Testis (tissue), 3 donors: Measurements from ENCODE around the gene KLF7. TPM values are rescaled to one million over a fixed set of nuclear protein-coding genes. Genes with fewer than 3 reads are reported as not detected.

Experiments used
- DNase-seq: peaks from one replicate; pipeline ENCODE4 v3.0.0-alpha.2; 2019
- H3K27ac ChIP-seq, 2 donors: fragments of 200-600 bp; sonication (generic); one replicate each; pipeline ENCODE4 v1.5.1; 2019
- H3K27me3 ChIP-seq: fragments of 200-600 bp; sonication (generic); one replicate; pipeline ENCODE4 v1.5.1; 2019
- H3K36me3 ChIP-seq: fragments of 200-600 bp; sonication (generic); one replicate; pipeline ENCODE4 v1.5.1; 2017; ENCODE audit warnings: low read depth; ENCODE audit errors: missing control alignments
- H3K4me1 ChIP-seq: fragments of 200-600 bp; sonication (generic); one replicate; pipeline ENCODE4 v1.5.1; 2019
- H3K4me3 ChIP-seq, 2 donors: fragments of 200-600 bp; sonication (generic); one replicate each; pipeline ENCODE4 v1.5.1; 2017 to 2019
- H3K9me3 ChIP-seq: fragments of 200-600 bp; sonication (generic); one replicate; pipeline ENCODE4 v1.5.1; 2017
- POLR2A ChIP-seq: fragments of 450-650 bp; IDR thresholded peaks from one replicate; pipeline ENCODE4 v1.6.1; 2017; ENCODE audit warnings: antibody characterized with exemption, mild to moderate bottlenecking, moderate library complexity
- WGBS, 2 donors: methylation state at CpG; one replicate each; pipeline ENCODE4 v1.1.5; 2018; 5-methylcytosine and 5-hydroxymethylcytosine counted together
- intact Hi-C: fragments of 100-400 bp; cut with DNase I; formaldehyde crosslinking; loops from one replicate; pipeline ENCODE4 v1.15.1; 2023; ENCODE audit warnings: low total_unique reads
- polyA plus RNA-seq: library from polyadenylated mRNA; stranded (reverse); fragments of 350-450 nt; fragmentation: Illumina TruSeq; extraction: RNeasy Lipid Tissue Mini Kit (QIAGEN cat#74804); gene quantifications from one replicate; pipeline ENCODE4 v1.2.3, GENCODE V29; 2014; ENCODE audit warnings: low read depth, low replicate concordance; ENCODE audit not compliant: insufficient read depth
- total RNA-seq, 2 donors: library from RNA; depleted of rRNA; stranded (reverse); fragments of >200 nt; gene quantifications; one replicate each; pipeline ENCODE4 v1.2.3, GENCODE V29; 2016
- TF ChIP-seq, protein P1 (sequence below), 3 experiments: fragments of 450-650 bp in 2 of 3; fragments of 200-600 bp in 1 of 3; sonication (generic) in 1 of 3; IDR thresholded peaks; one replicate each; pipeline ENCODE4 v1.5.1; 2016 to 2019; ENCODE audit warnings: antibody characterized with exemption in 3 of 3, mild to moderate bottlenecking in 2 of 3, moderate library complexity in 1 of 3

KLF7 gene
- total and polyA plus RNA-seq, 3 donors from 2014 or later = 15.1 to 23.2 (median 21.1) TPM

DNA sequence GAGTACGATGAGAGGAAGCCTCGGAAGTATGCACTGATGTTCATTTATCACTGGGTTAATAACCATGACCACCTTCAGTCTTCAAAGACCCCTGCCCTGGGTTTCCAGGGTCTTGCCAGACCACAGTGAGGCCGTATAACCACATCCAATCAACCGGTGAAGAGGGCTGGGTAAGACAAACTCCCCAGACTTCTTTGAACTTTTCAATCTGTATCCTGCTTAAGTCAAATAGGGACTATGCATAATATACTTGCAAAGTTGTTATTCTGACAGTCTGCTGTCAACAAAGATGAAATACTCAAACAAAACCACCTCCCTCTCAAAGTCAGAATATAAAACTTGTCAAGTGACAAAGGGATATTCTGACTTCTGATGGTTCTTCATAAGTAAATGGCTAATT, 54.0 kb downstream of the KLF7 start:
- Histone ChIP-seq H3K36me3 (no peaks in the 10 kb centered on the region), H3K27me3 (no peaks in the 10 kb centered on the region), H3K27ac (no peak overlapping the region), H3K4me1 (no peaks in the 10 kb centered on the region), H3K9me3 (no peaks in the 10 kb centered on the region), H3K4me3 (no peak overlapping the region)
- 90 to 91% methylated on average over 4 of the region's 4 CpGs for WGBS, 2 donors
- DNase-seq = no peak
- intact Hi-C loops = no loop called here
- TF ChIP-seq, protein P1, sequence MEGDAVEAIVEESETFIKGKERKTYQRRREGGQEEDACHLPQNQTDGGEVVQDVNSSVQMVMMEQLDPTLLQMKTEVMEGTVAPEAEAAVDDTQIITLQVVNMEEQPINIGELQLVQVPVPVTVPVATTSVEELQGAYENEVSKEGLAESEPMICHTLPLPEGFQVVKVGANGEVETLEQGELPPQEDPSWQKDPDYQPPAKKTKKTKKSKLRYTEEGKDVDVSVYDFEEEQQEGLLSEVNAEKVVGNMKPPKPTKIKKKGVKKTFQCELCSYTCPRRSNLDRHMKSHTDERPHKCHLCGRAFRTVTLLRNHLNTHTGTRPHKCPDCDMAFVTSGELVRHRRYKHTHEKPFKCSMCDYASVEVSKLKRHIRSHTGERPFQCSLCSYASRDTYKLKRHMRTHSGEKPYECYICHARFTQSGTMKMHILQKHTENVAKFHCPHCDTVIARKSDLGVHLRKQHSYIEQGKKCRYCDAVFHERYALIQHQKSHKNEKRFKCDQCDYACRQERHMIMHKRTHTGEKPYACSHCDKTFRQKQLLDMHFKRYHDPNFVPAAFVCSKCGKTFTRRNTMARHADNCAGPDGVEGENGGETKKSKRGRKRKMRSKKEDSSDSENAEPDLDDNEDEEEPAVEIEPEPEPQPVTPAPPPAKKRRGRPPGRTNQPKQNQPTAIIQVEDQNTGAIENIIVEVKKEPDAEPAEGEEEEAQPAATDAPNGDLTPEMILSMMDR (IDR thresholded peaks at IDR 0.05) = no peak
- no peak for TF ChIP-seq POLR2A

DNA sequence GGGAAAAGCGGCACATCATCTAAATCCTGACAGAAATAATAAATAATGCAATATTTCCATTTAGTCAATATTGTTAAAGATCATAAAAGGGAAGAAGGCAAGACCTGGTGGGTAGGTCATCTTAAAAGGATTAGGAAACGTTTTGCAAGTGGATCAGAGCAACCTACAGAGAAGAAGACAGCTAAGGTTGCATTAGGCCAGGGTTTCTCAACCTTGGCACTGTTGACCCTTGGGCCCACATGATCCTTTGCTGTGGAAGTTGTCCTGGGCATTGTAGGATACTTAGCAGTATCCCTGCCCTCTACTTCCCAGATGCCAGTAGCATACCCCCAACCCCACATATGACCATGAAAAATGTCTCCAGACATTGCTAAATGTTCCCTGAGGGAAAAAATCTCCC, 55.0 kb downstream of the KLF7 start:
- Histone ChIP-seq H3K36me3 (no peaks in the 10 kb centered on the region), H3K27ac (no peak overlapping the region), H3K4me1 (no peaks in the 10 kb centered on the region), H3K9me3 (no peaks in the 10 kb centered on the region), H3K4me3 (no peak overlapping the region), H3K27me3 (no peaks in the 10 kb centered on the region)
- TF ChIP-seq POLR2A = no peak
- TF ChIP-seq, protein P1 (IDR thresholded peaks at IDR 0.05) = no peak
- no peak for DNase-seq
- intact Hi-C loops = no loop called here
- 88% methylated on average over 2 of the region's 2 CpGs for WGBS, 2 donors

DNA sequence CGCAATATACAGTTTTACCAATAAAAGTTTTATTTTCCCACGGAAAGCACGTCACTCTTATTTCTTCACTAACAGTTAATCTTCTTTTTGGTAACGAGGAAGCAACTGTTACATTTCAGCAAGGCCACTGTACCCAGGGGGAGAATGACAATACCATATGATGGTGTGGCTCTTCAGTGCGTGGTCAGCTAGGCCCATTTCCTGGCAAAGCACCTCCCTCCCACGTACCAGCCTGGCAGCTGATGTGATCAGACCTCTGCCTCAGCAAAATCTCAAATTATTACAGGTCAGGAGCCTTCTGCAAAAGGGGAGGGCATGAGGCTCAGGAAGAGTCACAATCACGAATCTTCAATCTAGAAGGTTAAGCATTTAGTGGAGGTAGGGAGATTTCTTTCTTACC, 55.4 kb downstream of the KLF7 start:
- intact Hi-C loops = no loop called here
- 75 to 76% methylated on average over 7 of the region's 7 CpGs for WGBS, 2 donors
- no peak overlapping the region for H3K4me3 ChIP-seq
- no peak overlapping the region for H3K27ac ChIP-seq
- no peaks in the 10 kb centered on the region for H3K9me3 ChIP-seq
- H3K36me3 ChIP-seq = no peaks in the 10 kb centered on the region
- no peaks in the 10 kb centered on the region for H3K4me1 ChIP-seq
- H3K27me3 ChIP-seq = no peaks in the 10 kb centered on the region
- peak; percentile 46 for DNase-seq
- TF ChIP-seq, protein P1 (IDR thresholded peaks at IDR 0.05) = no peak
- no peak for TF ChIP-seq POLR2A

DNA sequence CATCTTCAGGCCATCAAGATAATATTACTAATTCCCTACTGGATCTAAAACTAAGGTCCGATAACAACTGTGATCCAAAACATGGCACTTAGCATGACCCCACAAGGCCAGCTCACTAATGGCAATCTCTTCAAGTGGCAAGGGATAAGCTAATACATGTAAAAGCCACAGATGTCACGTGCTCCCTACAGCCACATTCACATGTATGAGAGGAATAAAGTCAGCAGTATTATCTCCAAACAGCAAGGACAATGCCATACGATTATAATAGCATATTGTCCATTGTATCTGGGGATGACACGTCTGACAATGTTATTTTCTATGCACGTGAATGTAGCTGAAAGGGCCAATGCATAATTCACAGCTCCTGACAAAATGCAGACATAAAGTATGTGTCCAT, 56.0 kb downstream of the KLF7 start:
- DNase-seq = no peak
- 64 to 80% methylated on average over 5 of the region's 5 CpGs for WGBS, 2 donors
- Histone ChIP-seq H3K4me3 (no peak overlapping the region), H3K4me1 (no peaks in the 10 kb centered on the region), H3K9me3 (no peaks in the 10 kb centered on the region), H3K36me3 (no peaks in the 10 kb centered on the region), H3K27me3 (no peaks in the 10 kb centered on the region), H3K27ac (no peak overlapping the region)
- intact Hi-C loops = no loop called here
- TF ChIP-seq, protein P1 (IDR thresholded peaks at IDR 0.05) = no peak
- no peak for TF ChIP-seq POLR2A

DNA sequence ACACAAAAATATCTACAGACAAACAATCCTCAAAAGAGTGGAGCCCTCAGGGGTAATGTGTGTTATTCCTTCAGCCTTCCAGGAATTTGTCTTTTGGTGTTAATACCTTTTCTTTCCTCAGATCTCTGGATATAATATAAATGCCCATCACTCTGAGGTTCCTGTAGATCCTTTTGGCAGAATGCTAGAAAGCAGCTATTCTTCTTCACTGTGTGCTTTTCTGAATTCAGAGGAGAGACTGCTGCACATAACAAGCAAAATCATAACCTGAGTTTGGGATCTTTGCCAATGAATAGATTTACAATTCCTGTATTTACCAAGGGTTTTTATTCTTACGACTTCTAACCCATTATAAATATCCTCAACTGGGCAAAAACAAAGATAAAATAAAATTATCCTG, 57.3 kb downstream of the KLF7 start:
- intact Hi-C loops = no loop called here
- TF ChIP-seq POLR2A = no peak
- TF ChIP-seq, protein P1 (IDR thresholded peaks at IDR 0.05) = no peak
- DNase-seq = no peak
- Histone ChIP-seq H3K9me3 (no peaks in the 10 kb centered on the region), H3K4me3 (no peak overlapping the region), H3K27ac (no peak overlapping the region), H3K27me3 (no peaks in the 10 kb centered on the region), H3K36me3 (no peaks in the 10 kb centered on the region), H3K4me1 (no peaks in the 10 kb centered on the region)
- WGBS, 2 donors = 79 to 86% methylated on average over 1 of the region's 1 CpG
